Measurements from ENCODE around the gene VARS2. TPM values are rescaled to one million over a fixed set of nuclear protein-coding genes. Genes with fewer than 3 reads are reported as not detected.
A peak's percentile ranks its signal among the peaks of the same experiment; 100 is the strongest.
"Not testable (repeated sequence)": the region's sequence is repeated elsewhere in the genome, so short reads cannot be mapped to it uniquely, and the experiment has no call there.

Gene VARS2
- polyA plus RNA-seq, result 10 to 100 TPM; 14.2 to 25.3 (median 20.9) TPM

- H3K27ac ChIP-seq (ENCODE audit: low read depth, low read length), result peak within 1 kb of the TSS; percentile 29
- 0 to 1% (median 1%) methylated on average over 50 to 52 of the region's 52 CpGs for WGBS, 3 donors
Measured at GRCh38 chr6:30914076-30914853, at the start of gene VARS2. TSS of gene VARS2 (plus strand) at chr6:30914238. CDS start at chr6:30914837, 599 bp downstream.

- 78 to 85% (median 82%) methylated on average over 4 of the region's 4 CpGs for WGBS, 3 donors
Measured at GRCh38 chr6:30864325-30864724, 49.7 kb upstream of the VARS2 start.

GRCh38 chr6:30869241-30869749, 44.7 kb upstream of the VARS2 start:
- WGBS, 3 donors, result 86 to 89% (median 86%) methylated on average over 12 of the region's 12 CpGs
- not testable (repeated sequence) for H3K27ac ChIP-seq (ENCODE audit: low read depth, low read length)

More at GRCh38 chr6:30864325-30864724, 49.7 kb upstream of the VARS2 start:
- H3K27ac ChIP-seq (ENCODE audit: low read depth, low read length), result no peak overlapping the region

GRCh38 chr6:30870546-30870945, 43.5 kb upstream of the VARS2 start:
- H3K27ac ChIP-seq (ENCODE audit: low read depth, low read length), result no peak overlapping the region

GRCh38 chr6:30871592-30872183, 42.4 kb upstream of the VARS2 start:
- WGBS, 3 donors, result 83 to 85% (median 84%) methylated on average over 4 of the region's 4 CpGs

GRCh38 chr6:30873137-30873640, 40.8 kb upstream of the VARS2 start:
- no peak overlapping the region for H3K27ac ChIP-seq (ENCODE audit: low read depth, low read length)
- WGBS, 3 donors, result 91 to 97% (median 96%) methylated on average over 2 of the region's 2 CpGs

More at GRCh38 chr6:30871592-30872183, 42.4 kb upstream of the VARS2 start:
- no peak overlapping the region for H3K27ac ChIP-seq (ENCODE audit: low read depth, low read length)

GRCh38 chr6:30873795-30874194, 40.2 kb upstream of the VARS2 start:
- WGBS, 3 donors, result 98 to 100% (median 98%) methylated on average over 3 of the region's 3 CpGs
- H3K27ac ChIP-seq (ENCODE audit: low read depth, low read length), result not testable (repeated sequence)

- H3K27ac ChIP-seq (ENCODE audit: low read depth, low read length), result no peak overlapping the region
- WGBS, 3 donors, result 82 to 93% (median 90%) methylated on average over 18 of the region's 18 CpGs
Measured at GRCh38 chr6:30875244-30876038, 38.6 kb upstream of the VARS2 start.

GRCh38 chr6:30876039-30876730, 37.9 kb upstream of the VARS2 start:
- WGBS, 3 donors, result 32 to 60% (median 55%) methylated on average over 4 of the region's 4 CpGs
- no peak overlapping the region for H3K27ac ChIP-seq (ENCODE audit: low read depth, low read length)

- peak overlapping the region; percentile 11 for H3K27ac ChIP-seq (ENCODE audit: low read depth, low read length)
- 12 to 18% (median 16%) methylated on average over 15 of the region's 15 CpGs for WGBS, 3 donors
Measured at GRCh38 chr6:30877419-30878262, 36.4 kb upstream of the VARS2 start.

GRCh38 chr6:30879684-30880427, 34.2 kb upstream of the VARS2 start:
- WGBS, 3 donors, result 79 to 91% (median 86%) methylated on average over 8 of the region's 8 CpGs
- no peak overlapping the region for H3K27ac ChIP-seq (ENCODE audit: low read depth, low read length)

GRCh38 chr6:30880698-30881252, 33.3 kb upstream of the VARS2 start:
- WGBS, 3 donors, result 73 to 89% (median 85%) methylated on average over 16 of the region's 16 CpGs
- no peak overlapping the region for H3K27ac ChIP-seq (ENCODE audit: low read depth, low read length)

- WGBS, 3 donors, result 73 to 85% (median 74%) methylated on average over 14 of the region's 14 CpGs
- H3K27ac ChIP-seq (ENCODE audit: low read depth, low read length), result no peak overlapping the region
Measured at GRCh38 chr6:30881392-30882203, 32.4 kb upstream of the VARS2 start.

GRCh38 chr6:30882204-30882758, 31.8 kb upstream of the VARS2 start:
- no peak overlapping the region for H3K27ac ChIP-seq (ENCODE audit: low read depth, low read length)
- WGBS, 3 donors, result 18 to 56% (median 50%) methylated on average over 8 of the region's 8 CpGs

Data from adipose tissue (tissue), 3 donors.